Measurements from ENCODE around the gene ADAM12.

The ADAM12 gene

DNA sequence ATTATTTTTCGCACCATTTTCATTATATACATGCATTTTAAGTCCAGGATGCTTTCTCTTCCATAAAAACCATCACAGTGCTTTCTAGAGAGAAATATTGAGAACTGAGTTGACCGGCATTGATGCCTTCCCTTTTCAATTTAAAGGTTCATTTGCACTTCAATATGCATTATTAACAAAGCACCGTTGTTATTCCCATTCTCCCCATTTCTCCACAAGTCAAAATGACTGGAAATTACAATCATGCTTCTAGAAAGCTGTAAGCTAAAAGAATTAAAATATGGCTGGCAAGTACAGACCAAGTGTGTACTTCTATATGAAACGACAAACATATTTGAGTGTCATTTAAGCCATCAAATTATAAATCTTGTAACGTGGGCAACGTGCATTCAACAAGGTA is 272.4 kb downstream of the ADAM12 start:
- DNase-seq (ENCODE audit: low read depth in 3 of 3): no peak

DNA sequence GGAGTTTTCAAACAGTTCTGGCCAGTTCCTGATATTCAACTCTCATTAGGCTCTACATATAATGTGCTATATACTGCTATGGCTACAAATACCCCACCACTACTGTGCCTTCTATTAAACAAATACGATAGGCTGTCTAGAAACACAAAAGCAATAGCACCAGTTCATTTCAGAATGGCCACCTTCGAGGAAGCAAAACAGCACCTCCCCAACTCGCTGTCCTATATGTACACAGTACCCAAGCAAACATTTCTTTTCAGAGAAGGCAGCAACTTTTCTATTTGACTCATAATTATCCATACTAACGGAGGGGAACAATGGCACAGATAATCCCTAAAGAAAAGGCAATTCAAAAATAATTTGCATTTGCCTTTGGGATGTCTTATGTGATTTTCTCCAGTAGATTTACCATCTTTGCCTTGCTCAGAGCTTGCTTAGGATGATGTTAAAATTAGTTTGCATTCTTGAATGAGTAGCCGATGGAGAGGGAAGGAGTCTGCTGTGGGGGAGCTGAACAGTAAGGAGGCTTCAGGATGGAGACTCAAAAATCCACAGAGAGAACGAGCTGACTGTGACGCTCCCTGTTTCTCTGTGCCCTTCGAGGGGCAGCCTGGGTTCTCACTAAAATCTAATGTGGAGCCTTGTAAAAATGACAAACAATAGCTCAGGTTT is 273.3 kb downstream of the ADAM12 start:
- no peak for DNase-seq (ENCODE audit: low read depth in 3 of 3)

DNA sequence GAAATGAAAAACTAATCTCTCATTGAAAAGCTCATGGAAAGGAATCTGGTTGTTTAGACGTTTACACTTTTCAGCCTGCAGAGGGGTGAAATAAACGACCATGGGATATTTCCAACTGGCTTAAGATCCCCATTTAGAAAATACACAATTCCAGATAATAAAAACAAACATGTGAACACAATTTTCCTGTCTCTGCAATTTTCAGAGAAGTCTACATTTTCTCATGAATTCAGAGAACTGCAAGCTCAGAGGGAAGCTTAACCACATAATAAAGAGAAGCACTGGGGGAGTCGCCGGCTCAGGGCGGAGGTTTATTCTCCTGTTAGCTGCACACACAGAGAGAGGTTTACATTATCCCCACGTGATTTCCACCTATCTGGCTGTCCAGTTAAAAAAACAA is 276.8 kb downstream of the ADAM12 start:
- DNase-seq (ENCODE audit: low read depth in 3 of 3): no peak

DNA sequence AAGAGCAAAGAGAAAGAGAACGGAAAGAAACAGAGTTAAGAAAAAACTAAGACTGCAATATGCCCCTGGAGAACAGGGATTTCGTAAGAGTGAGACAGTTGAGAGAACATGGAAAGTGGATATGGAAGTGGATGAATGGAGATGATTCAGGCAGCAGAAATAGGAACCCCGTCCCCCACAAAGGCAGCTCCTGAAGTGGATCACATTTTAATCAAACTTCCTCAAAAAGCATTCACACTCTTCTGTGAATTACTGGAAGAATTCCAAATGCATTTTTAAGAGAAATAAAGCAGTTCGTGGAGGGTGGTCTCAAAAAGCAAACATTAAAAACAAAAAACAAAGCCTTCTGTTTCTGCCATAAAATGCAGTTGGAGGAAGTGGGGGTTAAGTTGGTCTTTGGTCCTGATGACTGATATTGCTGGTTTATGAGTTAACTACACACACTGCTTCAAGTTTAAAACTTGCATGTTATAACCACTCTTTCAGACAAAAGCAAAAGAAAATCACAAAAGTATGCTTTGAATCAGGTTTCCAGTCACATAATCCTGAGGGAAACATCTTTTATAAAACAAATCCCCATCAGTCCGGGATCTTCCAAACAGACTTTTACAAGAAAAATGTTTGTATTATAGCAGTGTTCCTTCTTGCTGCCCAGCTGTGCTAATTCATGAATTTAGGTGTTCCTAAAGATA is 277.6 kb downstream of the ADAM12 start:
- no peak for DNase-seq (ENCODE audit: low read depth in 3 of 3)

DNA sequence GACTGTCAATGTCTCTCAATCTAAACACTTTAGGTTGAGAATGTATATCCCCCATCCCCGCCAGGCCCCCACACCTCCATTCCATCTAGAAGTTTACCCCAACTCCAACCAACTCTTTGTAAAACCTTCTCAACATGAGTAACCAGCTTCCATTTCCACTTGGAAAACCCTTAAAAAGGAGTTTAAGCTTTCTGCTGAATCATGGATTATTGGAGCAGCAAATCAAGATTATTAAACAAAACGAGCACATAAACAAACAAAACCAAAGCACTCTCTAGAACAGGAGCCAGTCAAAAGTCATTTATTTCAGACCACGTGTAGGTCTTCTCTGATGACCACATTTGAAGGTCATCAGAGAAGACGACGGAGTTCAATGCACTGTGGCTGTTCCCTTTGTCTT is 278.4 kb downstream of the ADAM12 start:
- DNase-seq (ENCODE audit: low read depth in 3 of 3): no peak

DNA sequence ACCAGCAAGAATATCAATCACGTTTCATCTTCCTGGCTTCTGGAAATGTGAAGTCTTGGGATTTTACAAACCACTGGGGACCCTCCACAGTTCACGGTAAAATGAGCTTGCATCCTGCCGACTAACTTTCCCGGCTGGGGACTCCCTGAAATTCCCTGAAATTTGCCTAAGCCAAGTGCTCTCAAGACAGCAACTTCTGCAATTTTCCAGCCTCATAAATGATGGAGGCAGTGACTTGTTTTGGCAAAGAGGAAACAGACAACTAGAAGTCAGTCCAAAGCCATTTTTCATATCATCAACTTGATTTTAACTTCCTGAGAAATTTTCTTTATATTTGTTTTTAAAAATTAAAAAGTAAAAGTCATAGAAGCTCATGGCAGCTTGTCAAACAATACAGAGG is 279.6 kb downstream of the ADAM12 start:
- no peak for DNase-seq (ENCODE audit: low read depth in 3 of 3)

- DNase-seq (ENCODE audit: low read depth in 3 of 3): no peak
These were observed 283.5 kb downstream of the ADAM12 start for GRCh38 chr10:126104767-126105166.

DNA sequence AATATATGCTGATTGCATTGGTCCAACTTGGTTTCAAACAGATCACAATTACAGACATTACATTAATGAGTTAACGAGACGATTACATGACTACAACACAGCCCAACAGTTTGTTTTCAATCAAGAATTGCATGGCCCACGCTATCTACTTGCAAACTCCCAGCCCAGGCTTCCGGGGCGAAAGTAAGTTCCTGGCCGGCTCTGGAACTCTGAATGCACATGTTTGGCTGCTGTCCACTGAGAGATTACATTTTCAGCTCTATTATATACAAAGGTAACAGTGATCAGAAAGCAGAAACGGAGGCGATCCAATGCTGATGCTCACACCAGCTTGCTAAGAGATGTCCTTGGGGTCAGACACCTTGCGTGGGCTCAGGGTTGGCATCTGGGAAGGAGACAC is 285.6 kb downstream of the ADAM12 start:
- DNase-seq (ENCODE audit: low read depth in 3 of 3): no peak

- DNase-seq (ENCODE audit: low read depth in 3 of 3): no peak
These were observed 286.5 kb downstream of the ADAM12 start for GRCh38 chr10:126101736-126102135.

- no peak for DNase-seq (ENCODE audit: low read depth in 3 of 3)
These were observed 287.0 kb downstream of the ADAM12 start for GRCh38 chr10:126101325-126101724.

- DNase-seq (ENCODE audit: low read depth in 3 of 3): no peak
These were observed 288.9 kb downstream of the ADAM12 start for GRCh38 chr10:126099366-126099765.

DNA sequence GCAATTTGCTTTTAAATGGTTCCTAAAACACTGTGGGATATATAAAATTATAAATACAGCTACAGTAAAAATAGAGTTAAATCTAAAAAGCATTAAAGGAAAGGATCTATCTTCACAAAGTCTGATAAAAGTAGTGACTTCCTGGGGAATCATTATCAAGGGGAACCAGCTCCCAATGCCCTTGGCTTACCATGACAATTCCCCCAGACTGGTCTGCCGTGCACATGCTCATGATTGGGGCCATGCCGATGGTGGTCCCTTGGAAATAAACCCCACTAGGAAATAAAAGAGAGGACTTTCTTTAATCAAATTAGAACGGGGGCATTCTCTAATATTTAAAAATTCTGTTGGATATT is 290.1 kb downstream of the ADAM12 start:
- no peak for DNase-seq (ENCODE audit: low read depth in 3 of 3)

GRCh38 chr10:126097558-126098225 is 290.6 kb downstream of the ADAM12 start:
- no peak for DNase-seq (ENCODE audit: low read depth in 3 of 3)

DNA sequence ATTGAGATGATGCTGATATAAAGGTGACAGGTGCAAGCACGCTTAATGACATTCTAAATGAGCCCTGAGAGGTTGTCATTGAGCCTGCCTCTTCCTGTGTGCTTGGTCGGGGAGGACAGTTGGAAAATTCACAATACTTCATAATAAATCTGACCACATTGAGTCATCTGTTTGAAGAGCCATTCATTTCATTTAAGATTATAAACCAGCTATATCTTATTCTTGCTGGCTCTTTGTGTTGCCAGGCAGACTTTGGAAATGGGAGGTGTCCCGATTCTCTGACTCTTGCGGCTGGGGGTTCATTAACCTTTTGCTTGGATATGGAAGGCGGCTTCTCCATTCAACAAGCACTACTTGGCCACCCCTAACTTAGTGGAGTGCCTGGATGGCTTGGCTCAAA is 293.7 kb downstream of the ADAM12 start:
- no peak for DNase-seq (ENCODE audit: low read depth in 3 of 3)

- no peak for DNase-seq (ENCODE audit: low read depth in 3 of 3)
These were observed 295.7 kb downstream of the ADAM12 start for GRCh38 chr10:126092366-126093215.

DNA sequence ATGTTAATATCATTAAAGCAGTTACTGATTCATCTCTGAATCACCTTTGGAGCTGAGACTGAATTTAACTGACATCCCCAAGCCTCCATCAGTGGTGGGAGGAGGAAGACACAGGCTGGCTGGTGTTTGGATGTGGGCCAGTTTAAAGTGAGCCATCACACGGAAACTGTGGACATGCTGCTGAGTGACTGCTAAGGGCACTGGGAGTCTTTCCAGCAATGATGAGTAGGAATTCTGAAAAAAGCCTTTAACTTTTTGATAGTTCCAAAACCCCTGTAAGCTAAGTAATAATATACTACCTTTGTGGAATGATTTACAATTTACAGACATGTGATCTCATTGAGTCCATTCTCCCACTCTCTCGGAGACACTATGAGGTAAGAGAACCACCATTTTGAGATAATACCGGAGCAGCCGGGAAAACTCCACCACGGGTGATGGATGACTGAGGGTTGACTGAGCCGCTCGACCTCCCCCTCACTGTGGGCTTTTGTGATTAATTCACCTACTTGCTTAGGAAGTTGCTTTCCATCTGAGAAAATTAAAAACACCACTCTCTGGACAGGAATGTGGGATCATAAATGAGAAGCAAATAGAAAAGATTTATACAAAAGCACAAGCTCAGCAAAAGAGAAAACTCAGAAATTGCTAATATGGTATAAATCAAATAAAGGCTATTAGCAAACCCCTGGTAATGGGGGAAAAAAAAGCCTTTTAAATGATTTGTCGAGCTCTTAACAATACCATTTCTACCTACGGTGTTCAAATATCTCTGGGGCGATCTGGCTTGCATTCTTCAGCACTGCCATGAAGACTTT is 297.2 kb downstream of the ADAM12 start:
- no peak for DNase-seq (ENCODE audit: low read depth in 3 of 3)

GRCh38 chr10:126090443-126090842 is 297.8 kb downstream of the ADAM12 start:
- no peak for DNase-seq (ENCODE audit: low read depth in 3 of 3)

GRCh38 chr10:126087796-126088505 is 300.3 kb downstream of the ADAM12 start:
- DNase-seq (ENCODE audit: low read depth in 3 of 3): no peak

DNA sequence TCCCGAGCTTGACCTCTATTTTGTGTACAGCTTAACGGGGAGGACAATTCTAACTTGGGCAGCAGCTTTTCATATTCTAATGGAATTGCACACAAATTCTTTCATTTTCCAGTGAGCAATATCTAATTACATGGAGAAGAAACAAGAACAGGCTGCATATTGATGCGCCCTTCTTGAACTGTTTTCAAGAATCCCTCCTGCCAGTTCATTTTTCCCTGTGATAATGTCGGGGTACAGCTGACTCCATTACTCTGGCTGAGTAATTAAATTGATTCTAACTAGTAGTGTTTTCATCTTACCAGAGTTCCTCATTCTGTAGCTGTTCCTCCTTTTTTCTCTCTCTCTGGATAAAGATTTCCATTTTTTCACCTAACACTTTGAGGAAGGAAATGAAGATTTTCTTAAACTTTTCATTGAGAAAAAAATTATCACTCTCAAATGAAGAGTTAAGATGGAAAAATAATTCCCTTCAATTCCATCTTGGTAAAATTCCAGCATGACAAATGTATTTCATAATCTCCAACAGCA is 301.1 kb downstream of the ADAM12 start:
- no peak for DNase-seq (ENCODE audit: low read depth in 3 of 3)

GRCh38 chr10:126085806-126086205 is 302.5 kb downstream of the ADAM12 start:
- no peak for DNase-seq (ENCODE audit: low read depth in 3 of 3)

DNA sequence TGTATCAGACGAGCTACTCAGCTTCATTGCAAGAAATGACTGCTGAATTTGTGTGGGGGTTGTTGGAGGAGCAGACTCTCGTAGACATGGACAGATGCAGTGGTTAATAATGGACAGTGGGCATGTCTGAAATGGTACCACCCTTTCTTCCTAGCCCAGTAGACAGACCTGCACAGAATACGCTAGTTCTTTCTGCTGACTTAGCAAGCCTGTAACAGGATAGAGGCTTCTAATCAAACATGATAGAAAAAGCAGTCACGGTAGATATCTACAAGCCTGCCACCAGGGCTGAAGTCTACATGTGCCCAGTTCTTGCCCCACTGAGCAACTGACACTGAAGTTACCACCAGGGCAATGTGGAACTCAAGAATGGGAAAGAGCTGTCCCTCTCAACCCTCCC is 303.9 kb downstream of the ADAM12 start:
- no peak for DNase-seq (ENCODE audit: low read depth in 3 of 3)
